ENCODE data around the gene FAM24B. TPM values are rescaled to one million over a fixed set of nuclear protein-coding genes. Genes with fewer than 3 reads are reported as not detected.

FAM24B gene
- total RNA-seq, 3 donors from 2014 or later: 2.6 to 4.9 (median 4.7) TPM

- no peak overlapping the region for H3K4me3 ChIP-seq
- H3K9me3 ChIP-seq: no peaks in the 10 kb centered on the region
- intact Hi-C loops (cut with DNase I, micrococcal nuclease): no loop called here
- DNase-seq: no peak
- no peak for ATAC-seq
- H3K36me3 ChIP-seq (ENCODE audit: low read depth): no peaks in the 10 kb centered on the region
- no peaks in the 10 kb centered on the region for H3K4me1 ChIP-seq (ENCODE audit: low read depth)
- TF ChIP-seq, protein P1, sequence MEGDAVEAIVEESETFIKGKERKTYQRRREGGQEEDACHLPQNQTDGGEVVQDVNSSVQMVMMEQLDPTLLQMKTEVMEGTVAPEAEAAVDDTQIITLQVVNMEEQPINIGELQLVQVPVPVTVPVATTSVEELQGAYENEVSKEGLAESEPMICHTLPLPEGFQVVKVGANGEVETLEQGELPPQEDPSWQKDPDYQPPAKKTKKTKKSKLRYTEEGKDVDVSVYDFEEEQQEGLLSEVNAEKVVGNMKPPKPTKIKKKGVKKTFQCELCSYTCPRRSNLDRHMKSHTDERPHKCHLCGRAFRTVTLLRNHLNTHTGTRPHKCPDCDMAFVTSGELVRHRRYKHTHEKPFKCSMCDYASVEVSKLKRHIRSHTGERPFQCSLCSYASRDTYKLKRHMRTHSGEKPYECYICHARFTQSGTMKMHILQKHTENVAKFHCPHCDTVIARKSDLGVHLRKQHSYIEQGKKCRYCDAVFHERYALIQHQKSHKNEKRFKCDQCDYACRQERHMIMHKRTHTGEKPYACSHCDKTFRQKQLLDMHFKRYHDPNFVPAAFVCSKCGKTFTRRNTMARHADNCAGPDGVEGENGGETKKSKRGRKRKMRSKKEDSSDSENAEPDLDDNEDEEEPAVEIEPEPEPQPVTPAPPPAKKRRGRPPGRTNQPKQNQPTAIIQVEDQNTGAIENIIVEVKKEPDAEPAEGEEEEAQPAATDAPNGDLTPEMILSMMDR (IDR thresholded peaks at IDR 0.05): no peak
Observed at GRCh38 chr10:122854648-122855047, 24.7 kb downstream of the FAM24B start.

- ATAC-seq: no peak
- Histone ChIP-seq H3K36me3 (ENCODE audit: low read depth) (no peaks in the 10 kb centered on the region), H3K9me3 (no peaks in the 10 kb centered on the region), H3K4me3 (no peak overlapping the region), H3K4me1 (ENCODE audit: low read depth) (no peaks in the 10 kb centered on the region)
- intact Hi-C loops (cut with DNase I, micrococcal nuclease): no loop called here
- TF ChIP-seq, protein P1 (IDR thresholded peaks at IDR 0.05): no peak
- DNase-seq: no peak
Observed at GRCh38 chr10:122853665-122854313, 25.6 kb downstream of the FAM24B start.

- DNase-seq (no peak), ATAC-seq (no peak)
- no peaks in the 10 kb centered on the region for H3K4me1 ChIP-seq (ENCODE audit: low read depth)
- TF ChIP-seq, protein P1 (IDR thresholded peaks at IDR 0.05): no peak
- H3K36me3 ChIP-seq (ENCODE audit: low read depth): no peaks in the 10 kb centered on the region
- H3K4me3 ChIP-seq: no peak overlapping the region
- intact Hi-C loops (cut with DNase I, micrococcal nuclease): no loop called here
- no peaks in the 10 kb centered on the region for H3K9me3 ChIP-seq
Observed at GRCh38 chr10:122852261-122852660, 27.1 kb downstream of the FAM24B start.

- TF ChIP-seq, protein P1 (IDR thresholded peaks at IDR 0.05): no peak
- intact Hi-C loops (cut with DNase I, micrococcal nuclease): no loop called here
- ATAC-seq (no peak), DNase-seq (no peak)
- H3K36me3 ChIP-seq (ENCODE audit: low read depth): no peaks in the 10 kb centered on the region
- H3K4me3 ChIP-seq: no peak overlapping the region
- H3K4me1 ChIP-seq (ENCODE audit: low read depth): no peaks in the 10 kb centered on the region
- H3K9me3 ChIP-seq: no peaks in the 10 kb centered on the region
Observed at GRCh38 chr10:122850705-122851640, 28.4 kb downstream of the FAM24B start.

DNA sequence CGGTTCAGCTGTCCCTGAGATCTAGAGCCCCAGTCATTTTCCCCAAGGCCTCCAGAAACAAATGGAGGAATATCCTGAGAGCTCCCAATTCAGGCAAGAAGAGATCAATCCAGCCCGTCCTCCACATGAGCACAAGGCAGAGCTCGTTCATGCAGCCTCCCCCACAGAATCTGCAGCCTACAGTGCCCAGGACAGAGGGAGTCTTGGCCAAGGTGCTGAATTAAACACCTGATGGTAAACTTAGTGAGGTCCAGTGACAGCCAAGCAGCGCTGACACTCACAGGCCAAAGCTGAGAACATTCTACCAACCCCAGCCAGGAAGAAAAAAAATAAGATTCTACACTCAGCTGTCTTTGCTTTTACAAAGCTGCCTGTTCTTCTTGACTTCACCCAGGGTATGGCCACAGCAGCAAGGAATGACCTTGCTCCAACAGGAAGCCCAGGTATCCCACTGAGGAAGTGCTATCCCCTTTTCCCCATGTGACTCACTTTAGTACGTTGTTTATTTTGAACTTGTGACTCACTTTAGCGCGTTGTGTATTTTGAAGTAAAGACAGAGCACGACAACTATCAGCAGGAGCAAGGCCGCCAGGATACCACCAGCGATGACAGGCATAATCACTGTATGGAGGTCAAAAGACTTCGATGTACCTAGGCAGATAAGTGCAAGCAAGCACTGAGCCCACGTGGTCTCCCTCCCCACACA lies 29.3 kb downstream of the FAM24B start:
- no peaks in the 10 kb centered on the region for H3K36me3 ChIP-seq (ENCODE audit: low read depth)
- no peaks in the 10 kb centered on the region for H3K4me1 ChIP-seq (ENCODE audit: low read depth)
- H3K9me3 ChIP-seq: no peaks in the 10 kb centered on the region
- TF ChIP-seq, protein P1 (IDR thresholded peaks at IDR 0.05): no peak
- intact Hi-C loops (cut with DNase I, micrococcal nuclease): no loop called here
- no peak overlapping the region for H3K4me3 ChIP-seq
- ATAC-seq (no peak), DNase-seq (no peak)

Measured in mucosa of descending colon (tissue), 3 donors.